COR-L47 (cell line): ENCODE data around the gene PSMF1.
"Not testable (repeated sequence)": the region's sequence is repeated elsewhere in the genome, so short reads cannot be mapped to it uniquely, and the experiment has no call there.

Source experiments
- DNase-seq: peaks from one replicate; lab custom pipeline; 2025; lab: John Stamatoyannopoulos, UW

Gene PSMF1

DNA sequence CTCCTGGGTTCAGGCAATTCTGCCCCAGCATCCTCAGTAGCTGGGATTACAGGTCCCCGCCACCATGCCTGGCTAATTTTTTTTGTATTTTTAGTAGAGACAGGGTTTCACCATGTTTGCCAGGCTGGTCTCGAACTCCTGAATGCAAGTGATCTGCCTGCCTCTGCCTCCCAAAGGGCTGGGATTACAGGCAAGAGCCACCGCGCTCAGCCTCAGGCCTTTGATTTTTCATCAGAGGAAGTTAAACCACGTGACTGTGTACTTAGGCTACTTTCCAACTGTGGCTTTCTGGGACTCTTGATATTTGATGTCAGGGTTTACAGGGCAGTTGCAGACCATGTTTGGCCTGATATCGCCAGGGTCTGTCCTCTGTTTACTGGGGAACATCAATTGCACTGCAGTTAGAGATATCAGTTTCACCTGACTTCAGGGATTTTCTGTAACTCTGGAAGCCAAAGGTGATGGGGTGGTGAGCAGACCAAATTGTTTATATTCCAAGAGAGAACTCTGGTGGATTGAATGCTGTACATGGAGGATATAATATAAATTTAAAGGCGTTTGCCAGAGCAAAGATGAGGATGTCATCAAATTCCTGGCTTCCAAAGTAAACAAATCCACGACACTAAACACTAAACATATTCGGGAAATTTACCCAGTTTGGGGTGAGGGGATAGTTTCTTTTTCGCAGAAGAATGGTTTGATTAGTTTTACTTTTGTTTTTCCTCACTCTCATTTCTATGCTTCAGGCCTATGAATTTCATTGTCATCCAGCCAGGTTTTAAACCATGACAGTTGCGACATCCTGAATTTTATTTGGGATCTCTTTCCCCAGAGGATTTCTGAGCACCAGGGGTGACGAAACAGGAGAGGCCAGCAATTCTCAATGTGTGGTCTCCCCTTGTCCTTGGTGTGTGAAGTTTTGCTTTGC lies 4.2 kb downstream of the PSMF1 start:
- no peak for DNase-seq

DNA sequence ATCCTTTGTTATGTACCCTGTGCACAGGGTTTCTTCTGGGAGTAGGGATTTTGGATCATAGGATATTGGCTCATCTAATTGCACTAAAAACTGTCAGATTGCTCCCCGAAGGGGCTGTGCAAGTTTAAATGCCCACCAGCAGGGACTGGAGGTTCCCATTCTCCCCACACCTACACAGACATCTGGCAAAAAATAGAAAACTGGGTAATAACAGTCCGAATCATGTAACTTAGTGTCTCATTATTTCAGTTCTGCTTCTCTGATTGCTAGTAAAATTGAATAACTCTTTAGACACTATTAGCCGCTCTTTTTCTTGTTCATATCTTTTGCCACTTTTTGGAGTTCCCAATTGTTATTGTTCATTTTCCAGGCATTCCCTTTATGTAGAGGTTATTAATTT lies 5.3 kb downstream of the PSMF1 start:
- no peak for DNase-seq

DNA sequence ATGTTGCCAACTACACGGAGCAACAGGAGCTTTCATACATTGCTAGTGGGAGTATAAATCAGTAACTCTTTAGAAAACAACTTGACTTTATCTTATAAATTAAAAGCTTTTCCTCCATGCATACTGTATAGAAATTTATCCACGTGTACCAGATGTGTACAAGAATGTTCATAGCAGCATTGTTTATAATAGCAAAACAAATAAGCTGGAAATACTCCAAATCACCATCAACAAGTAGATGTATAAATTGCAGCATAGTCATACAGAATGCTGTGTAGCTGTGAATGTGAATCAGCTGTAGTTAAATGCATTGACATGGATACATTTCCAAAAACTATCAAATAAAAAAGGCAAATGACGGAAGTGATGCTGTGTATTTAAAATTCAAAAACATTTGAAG lies 6.0 kb downstream of the PSMF1 start:
- no peak for DNase-seq

DNA sequence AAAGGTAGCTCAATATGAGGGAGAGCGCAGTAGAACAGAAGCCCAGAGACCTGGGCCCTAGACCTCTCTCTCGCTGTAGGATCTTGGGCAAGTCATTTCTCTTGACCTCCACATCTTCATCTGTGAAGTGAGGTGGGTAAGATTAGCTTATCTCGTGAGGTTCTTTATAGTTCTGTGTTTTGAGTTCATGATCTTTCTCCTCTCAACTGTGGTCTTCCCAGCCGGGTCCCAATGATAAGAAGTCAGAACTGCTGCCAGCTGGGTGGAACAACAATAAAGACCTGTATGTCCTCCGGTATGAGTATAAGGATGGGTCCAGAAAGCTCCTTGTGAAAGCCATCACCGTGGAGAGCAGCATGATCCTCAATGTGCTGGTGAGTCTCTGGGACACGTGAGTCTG lies 6.9 kb downstream of the PSMF1 start:
- no peak for DNase-seq

DNA sequence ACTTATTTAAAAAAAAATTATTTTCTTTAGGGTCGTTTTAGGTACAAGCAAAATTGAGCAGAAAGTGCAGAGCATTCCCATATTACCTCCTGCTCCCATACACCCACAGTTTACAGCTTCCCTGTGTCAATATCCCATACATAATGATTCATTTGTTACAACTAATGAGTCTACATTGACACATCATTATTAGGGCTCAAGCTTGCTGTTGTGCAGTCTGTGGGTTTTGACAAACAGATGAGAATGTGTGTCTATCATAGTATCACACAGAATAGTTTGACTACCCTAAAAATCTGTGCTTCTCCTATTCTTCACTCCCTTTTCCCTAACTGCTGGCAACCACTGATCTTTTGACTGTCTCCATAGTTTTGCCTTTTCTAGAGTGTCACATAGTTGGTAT lies 9.4 kb downstream of the PSMF1 start:
- DNase-seq, result no peak

DNA sequence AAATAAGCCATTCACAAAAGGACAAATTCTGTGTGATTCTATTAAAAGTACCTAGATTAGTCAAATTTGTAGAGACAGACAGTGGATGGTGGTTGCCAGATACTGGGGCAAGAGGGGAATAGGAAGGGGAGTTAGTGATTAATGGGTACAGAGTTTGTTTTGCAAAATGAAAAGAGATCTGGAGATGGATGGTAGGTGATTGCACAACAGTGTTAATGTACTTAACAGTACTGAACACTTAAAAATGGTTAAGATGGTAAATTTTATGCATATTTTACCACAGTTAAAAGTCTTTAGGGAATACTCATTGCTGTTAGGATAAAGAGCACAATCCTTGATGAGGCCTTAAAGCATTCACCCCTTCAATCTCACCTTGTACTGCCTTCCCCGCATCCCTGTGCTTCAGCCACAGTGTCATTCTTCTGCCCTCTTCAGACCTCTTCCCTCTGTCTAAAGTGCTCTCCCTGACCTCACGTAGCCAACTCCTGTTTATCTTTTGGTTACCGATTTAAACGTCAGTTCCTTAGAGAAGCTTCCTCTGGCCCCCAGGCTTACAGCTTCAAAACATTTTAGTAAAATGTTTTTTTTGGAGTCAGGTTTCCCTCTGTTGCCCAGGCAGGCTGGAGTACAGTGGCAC lies 11.8 kb downstream of the PSMF1 start:
- no peak for DNase-seq

DNA sequence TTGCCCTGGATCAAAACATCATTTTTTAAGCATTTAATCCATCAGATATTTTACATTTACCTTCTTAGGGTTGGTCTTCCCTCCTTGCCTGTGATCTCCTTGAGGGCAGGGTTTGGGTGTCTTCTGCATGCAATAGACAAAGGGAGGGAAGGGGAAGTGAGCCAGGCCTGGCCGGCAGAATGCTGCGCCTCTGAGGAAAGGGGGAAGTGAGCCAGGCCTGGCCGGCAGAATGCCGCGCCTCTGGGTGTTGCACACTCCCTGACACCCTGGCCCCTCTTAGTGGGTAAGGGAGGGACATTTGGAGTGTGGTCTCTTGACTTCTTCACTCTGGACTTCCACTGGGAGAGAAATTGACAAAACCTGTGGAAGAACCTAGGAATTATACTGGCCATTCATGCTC lies 12.4 kb downstream of the PSMF1 start:
- no peak for DNase-seq

DNA sequence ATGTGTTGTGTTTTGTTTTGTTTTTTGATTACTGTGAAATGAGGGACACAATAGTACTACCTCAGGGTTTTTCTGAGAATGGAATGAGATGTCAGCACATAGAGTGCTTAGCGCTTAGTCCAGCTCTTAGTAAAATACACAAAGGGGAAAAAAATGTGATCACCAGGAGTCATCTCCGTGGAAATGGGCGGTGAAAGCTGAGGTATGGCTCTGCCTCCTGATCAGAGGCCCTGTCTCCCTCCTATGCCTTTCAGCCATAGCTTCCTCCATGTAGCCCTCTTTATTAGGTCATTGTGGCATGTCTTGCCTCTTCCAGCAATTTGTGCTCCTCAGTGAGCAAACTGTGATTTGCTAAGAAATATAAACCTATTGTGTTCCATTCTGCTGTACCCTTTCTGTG lies 13.0 kb downstream of the PSMF1 start:
- no peak for DNase-seq

DNA sequence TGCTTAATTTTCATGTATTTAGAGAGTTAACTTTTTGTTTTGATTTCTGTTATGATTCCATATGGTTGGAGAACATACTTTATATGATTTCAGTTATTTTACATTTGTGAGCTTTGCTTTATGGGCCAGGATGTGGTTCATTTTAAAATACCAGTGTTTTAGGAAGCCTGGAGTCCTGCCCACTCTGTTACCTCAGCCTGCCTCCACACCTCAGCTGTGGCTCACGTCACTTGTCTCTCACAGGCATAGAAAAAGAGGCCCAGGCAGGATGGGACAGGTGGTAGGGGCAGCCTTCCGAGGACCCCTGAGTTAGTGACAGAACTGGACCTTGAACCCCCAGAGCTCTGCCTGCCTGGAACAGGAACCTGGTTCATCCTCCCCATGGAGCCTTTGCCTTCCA lies 16.0 kb downstream of the PSMF1 start:
- DNase-seq, result no peak

DNA sequence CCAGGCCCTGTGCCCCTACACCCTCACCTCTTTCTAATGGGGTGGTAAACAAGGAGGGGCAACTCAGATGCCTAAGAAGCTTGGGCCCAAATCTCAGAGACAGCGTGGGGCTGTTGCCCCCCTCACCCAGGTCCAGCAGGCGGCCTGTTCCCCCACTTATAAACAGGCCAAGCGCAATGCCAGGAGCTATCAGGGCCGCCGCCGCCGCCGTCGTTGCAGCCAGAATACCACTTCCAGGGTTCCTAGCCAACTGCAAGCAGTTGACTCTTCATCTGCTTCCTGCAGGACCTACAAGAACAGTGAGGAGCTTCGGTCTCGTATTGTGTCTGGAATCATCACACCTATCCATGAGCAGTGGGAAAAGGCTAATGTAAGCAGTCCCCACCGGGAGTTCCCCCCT lies 16.4 kb downstream of the PSMF1 start:
- DNase-seq, result no peak

DNA sequence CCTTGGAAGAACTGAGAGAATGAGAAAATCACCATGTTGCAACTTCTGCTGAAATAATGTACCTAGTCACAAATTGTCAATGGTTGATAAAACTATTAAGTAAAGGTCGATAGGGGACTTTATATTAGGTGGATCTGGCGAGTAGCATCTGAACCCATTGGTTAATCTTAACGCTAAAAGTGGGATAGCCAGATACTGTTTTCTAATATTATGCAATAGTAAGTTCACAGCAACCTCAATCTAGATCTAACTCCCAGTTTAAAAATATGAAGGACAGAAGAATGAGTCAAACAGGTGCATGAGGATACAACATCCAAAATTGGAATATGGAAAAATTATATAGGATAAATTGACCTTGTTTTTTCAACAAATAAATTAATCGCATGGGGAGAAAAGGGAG lies 18.8 kb downstream of the PSMF1 start:
- no peak for DNase-seq

DNA sequence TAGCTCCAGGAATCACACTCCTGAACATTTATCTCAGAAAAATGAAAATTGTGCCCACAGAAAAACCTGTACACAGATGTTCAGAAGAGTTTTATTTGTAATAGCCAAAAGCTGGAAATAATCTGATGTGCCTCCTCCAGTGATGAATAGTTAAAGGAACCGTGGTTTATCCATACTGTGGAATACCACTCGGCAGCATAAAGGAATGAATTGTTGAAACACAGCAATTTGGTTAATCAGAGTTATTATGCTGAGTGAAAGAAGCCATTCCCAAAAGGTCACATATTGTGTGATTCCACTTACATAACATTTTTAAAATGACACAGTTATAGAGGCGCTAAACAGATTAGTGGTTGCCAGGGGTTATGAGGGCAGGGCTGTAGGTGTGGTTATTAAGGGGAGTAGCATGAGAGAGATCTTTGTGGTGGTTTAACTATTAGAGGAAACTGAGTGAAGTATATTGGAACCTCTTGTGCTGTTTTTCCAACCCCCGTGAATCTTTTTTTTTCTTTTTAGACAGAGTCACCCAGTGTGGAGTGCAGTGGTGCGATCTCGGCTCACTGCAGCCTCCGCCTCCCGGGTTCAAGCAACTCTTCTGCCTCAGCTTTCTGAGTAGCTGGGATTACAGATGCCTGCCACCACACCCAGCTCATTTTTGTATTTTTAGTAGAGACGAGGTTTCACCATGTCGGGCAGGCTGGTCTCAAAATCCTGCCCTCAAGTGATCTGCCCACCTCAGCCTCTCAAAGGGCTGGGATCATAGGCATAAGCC lies 26.2 kb downstream of the PSMF1 start:
- DNase-seq, result no peak

DNA sequence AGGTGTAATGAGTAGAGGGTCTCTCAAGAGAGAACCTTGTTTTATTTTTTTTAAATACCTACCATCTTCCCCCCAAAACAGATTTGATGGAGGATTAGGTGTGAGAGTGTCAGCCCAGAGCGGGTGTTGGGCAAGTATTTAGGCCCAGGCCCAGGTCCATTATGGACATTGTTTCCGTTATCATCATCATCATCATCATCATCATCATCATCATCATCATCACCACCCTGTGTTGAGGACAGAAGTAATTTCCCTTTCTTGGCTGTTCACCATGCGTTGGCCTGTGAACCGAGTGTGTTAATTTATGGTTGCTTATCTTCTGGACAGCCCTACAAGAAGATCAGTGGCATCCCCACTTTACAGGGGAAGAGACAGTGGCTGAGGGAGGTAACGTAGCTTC lies 28.6 kb downstream of the PSMF1 start:
- DNase-seq, result no peak

DNA sequence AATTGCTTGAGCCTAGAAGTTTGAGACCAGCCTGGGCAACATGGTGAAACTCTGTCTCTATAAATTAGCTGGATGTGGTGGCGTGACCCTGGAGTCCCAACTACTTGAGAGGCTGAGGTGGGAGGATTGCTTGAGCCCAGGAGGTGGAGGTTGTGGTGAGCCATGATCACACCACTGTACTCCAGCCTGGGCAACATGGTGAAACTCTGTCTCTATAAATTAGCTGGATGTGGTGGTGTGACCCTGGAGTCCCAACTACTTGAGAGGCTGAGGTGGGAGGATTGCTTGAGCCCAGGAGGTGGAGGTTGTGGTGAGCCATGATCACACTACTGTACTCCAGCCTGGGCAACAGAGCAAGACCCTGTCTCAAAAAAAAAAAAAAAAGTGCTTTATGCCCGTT lies 31.4 kb downstream of the PSMF1 start:
- DNase-seq, result not testable (repeated sequence)

DNA sequence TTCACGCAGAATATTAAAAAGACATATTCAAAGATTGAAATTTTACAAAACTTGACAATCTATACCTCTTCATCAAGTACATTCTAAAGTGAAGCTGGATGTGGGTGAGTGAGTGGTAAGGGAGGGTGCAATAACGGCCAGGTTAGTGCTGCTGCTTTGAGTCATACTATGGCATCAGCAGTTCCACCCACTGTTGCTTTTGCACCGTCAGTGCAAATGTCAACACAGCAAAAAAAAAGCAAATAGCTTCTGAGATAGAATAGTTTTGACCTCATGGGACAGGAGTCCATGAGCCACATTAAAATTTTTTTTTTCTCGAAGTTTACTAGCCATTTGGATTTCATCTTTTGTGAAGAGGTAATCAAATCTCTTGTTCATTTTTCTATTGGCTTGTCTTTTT lies 31.8 kb downstream of the PSMF1 start:
- no peak for DNase-seq

DNA sequence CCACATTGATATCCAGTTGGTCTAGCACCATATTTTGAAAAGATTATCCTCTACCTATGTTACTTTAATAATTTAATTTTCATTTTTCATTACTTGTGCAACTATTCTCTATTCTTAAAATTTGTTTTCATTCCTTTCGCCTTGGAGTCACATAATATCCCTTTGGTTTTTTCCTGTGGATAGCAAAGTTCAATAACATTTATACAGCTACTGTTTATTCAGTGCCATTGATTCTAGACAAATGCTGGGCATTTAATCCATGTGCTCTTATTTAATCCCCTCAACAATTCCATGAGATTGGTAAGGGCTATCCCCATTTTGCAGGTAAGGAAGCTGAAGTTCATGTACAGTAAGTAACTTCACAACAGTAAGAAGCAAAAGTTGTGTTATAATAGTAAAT lies 32.6 kb downstream of the PSMF1 start:
- DNase-seq, result no peak

DNA sequence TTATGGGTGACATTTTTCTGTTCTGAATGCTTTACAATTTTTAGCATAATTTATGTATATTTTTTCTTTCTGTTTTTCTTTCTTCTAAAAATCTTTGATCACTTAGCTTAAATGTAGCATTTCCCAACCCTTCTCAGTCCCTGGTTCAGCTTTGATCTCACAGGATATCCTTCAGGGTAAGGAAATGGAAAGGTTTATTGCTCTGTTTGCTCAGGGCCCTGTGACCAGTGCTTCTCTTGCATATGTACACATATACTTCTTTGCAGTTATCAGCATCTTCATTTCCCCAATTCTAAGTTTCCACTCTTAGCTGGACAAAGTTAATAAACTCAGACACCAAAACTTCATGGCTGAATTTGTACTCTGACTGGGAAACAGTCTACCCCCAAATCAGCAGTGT lies 35.8 kb downstream of the PSMF1 start:
- DNase-seq, result no peak

DNA sequence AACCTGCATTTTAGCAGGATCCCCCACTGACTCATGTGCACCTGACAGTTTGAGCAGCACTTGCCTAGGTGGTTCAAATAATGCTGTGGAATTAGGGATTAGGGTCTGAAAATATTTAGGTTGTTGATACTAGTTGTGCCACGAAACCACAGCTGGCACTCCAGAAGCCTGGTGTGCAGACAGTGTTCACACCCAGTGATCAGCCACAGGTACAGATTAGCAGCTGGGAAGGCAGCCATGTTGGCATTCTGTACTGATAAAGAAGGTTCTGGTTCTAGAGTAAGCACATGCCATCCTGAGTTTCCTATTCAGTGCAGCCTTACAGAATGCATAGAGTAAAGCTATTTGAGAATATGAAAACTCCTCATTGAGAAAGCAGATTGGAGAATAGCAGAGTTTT lies 36.3 kb downstream of the PSMF1 start:
- no peak for DNase-seq

DNA sequence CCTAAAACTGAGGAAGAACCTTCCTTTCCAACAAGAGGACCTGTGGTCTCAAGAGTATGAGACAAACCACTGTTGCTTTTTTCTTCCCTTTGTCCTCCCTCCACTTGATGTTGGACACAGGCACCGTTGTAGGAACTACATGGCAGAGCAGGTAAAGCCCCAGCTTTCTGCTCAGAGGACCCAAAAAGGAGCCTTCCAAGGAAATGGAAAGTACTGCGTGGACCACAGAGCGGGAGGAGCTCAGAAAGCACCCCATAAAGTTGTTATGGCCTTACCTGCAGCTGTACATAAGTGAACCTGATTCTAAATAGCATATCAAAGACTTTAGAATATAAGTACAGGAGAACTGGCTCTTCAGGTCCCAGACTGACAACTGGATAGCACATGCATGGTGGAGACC lies 36.9 kb downstream of the PSMF1 start:
- no peak for DNase-seq

DNA sequence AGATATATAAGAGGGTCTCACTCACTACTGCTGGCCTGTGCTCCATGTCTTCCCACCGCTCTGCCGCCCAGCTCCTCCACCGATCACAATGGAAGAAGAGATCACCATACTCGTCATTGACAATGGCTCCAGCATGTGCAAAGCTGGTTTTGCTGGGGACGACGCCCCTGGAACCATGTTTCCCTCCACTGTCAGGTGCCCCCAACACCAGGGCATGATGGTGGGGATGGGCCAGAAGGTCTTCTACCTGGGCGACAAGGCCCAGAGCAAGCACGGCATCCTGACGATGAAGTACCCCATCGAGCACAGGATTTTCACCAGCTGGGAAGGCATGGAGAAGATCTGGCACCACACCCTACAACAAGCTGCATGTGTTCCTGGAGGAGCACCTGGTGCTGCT lies 42.1 kb downstream of the PSMF1 start:
- no peak for DNase-seq

DNA sequence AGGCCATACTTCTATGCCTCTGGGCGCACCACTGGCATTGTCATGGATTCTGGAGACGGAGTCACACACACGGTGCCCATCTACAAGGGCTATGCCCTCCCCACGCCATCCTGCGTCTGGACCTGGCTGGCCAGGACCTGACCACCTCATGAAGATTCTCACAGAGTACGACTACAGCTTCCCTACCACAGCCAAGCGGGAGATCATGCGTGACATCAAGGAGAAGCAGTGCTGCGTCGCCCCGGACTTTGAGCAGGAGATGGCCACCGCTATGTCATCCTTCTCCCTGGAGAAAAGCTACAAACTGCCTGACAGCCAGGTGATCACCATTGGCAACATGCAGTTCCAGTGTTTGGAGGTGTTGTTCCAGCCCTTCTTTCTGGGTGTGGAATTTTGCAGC lies 42.6 kb downstream of the PSMF1 start:
- no peak for DNase-seq

DNA sequence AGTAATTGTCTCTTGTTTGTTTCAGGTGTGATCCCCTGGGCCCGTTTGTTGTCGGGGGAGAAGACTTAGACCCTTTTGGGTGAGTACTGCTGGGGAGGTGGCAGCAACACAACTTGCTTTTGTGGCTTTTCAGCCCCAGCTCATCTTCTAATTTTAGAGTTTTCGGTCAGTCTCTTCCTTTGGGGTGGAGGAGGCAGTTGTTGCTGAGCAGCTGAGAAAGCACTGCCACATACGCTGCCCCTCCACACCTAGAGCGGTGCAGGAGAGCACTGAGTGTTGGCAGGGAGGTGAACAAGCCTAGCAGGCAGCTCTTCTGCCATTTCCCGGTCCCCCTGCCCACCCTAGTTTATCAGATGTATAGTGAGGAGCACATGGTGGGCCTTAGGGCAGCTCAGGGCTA lies 44.7 kb downstream of the PSMF1 start:
- DNase-seq, result no peak

DNA sequence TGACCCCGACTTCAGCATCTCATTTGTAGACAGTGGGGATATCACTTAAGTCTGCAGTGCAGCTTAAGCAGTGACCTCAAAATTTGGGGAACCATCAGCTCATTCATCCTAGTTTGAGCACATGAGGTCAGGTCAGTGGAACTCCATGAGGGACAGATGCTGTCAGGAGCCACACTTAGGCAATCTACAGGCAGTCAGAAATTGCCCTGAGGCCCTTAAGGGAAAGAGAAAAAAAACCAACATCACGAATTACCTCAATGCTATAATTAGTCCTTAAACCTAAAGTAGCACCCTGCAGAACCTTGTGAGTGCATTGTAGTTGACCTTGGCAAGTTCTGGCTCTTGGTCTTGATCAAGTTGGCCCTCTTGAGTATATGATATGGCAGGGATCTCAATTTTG lies 45.3 kb downstream of the PSMF1 start:
- DNase-seq, result no peak
